GM11168 (cell line): ENCODE measurements around the gene SLC17A4.
"Not testable (repeated sequence)": the region's sequence is repeated elsewhere in the genome, so short reads cannot be mapped to it uniquely, and the experiment has no call there.

Source experiments
- in situ Hi-C: fragments of 300-500 bp; cut with MboI; formaldehyde crosslinking; loops from one replicate; pipeline ENCODE4 v1.12.0; 2022; ENCODE audit warnings: low sequenced_read_pairs; ENCODE audit not compliant: unreplicated experiment

Gene SLC17A4

DNA sequence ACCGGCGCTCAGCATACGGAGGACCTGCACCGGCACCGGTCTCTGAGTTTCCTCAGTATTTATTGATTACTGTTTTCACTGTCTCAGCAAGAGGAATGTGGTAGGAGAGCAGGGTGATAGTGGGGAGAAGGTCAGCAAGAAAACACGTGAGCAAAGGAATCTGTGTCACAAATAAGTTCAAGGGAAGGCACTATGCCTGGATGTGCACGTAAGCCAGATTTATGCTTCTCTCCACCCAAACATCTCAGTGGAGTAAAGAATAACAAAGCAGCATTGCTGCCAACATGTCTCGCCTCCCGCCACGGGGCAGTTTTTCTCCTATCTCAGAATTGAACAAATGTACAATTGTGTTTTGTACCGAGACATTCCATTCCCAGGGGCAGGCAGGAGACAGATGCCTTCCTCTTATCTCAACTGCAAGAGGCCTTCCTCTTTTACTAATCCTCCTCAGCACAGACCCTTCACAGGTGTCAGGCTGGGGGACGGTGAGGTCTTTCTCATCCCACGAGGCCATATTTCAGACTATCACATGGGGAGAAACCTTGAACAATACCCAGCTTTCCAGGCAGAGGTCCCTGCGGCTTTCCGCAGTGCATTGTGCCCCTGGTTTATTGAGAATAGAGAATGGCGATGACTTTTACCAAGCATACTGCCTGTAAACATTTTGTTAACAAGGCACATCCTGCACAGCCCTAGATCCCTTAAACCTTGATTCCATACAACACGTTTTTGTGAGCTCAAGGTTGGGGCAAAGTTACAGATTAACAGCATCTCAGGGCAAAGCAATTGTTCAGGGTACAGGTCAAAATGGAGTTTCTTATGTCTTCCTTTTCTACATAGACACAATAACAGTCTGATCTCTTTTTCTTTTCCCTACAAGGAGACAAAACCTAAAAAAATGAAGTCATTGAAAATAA lies 5.7 kb upstream of the SLC17A4 start:
- in situ Hi-C loops = not testable (repeated sequence)

DNA sequence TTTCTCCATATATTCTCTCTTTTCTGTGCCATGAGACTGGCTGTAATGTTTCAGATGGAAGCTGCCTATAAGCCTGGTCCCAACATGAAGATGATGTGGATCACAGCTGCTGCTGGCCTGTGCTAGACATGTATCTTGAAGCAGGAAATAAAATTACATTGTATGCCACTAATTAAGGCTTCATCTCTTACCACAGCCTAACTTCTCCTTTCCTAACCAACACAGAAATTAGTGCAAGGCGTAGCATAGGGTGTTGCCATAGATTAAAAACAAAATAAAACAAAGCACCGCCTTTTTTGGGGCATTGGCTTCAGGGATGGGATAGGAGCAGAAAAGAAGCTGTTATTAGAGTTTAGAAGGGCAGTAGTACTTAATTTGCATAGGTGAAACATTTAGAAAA lies 4.7 kb upstream of the SLC17A4 start:
- in situ Hi-C loops = no loop called here

DNA sequence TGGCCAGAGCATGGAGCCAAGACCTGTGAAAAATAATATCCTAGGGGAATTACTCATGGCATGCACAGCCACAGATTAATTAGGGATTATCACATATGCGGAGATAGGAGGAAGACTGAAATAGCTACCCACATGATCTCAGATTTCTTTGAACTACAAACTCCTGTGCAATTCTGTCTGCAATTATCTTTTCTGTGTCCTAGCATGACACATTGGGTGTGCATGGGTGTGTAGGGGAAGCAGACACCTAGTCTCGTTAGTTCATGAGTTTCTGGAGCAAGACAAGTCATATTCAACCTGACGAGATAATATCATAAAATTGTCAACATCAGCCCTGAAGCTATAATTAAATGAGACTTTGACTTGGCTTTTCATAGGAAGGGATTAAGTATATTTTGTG lies 3.6 kb upstream of the SLC17A4 start:
- in situ Hi-C loops = no loop called here

DNA sequence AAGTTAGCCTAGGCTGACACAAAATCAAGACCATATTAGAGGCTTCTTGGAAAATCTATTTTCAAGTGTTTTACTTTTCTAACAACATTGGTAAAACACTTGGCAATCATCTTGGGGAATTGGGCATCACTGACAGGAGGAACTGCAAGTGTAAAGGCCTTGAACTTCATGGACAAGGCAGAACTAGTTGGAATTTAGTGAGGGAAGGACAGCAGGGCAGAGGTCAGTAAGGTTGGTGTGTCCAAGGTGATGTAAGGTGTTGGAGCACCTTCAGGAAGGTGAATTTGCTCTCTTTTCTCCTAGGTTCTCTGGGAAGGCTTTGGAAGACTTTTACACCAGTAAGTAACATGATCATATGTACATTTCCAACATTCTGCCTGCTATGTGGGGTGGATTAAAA lies 1.5 kb upstream of the SLC17A4 start:
- in situ Hi-C loops = no loop called here

DNA sequence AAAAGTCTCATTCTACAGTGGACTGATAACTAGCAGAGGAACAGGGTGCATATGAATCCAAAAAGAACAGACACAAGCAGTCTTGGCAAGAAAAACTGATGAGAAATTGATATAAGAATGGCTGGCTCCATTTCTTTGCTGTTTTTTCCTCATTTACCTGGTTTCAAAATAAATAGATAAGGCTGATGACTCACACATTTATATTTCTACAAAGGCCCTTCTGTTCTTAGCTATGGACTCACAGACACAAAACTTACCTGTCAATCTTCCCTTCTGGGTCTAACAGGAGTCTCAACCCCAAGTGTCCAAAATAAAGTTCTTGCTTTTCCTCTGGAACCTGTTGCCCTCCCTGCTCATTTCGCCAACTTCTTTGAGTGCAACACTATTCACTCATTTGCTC lies 941 bp downstream of the SLC17A4 start:
- in situ Hi-C loops = no loop called here

DNA sequence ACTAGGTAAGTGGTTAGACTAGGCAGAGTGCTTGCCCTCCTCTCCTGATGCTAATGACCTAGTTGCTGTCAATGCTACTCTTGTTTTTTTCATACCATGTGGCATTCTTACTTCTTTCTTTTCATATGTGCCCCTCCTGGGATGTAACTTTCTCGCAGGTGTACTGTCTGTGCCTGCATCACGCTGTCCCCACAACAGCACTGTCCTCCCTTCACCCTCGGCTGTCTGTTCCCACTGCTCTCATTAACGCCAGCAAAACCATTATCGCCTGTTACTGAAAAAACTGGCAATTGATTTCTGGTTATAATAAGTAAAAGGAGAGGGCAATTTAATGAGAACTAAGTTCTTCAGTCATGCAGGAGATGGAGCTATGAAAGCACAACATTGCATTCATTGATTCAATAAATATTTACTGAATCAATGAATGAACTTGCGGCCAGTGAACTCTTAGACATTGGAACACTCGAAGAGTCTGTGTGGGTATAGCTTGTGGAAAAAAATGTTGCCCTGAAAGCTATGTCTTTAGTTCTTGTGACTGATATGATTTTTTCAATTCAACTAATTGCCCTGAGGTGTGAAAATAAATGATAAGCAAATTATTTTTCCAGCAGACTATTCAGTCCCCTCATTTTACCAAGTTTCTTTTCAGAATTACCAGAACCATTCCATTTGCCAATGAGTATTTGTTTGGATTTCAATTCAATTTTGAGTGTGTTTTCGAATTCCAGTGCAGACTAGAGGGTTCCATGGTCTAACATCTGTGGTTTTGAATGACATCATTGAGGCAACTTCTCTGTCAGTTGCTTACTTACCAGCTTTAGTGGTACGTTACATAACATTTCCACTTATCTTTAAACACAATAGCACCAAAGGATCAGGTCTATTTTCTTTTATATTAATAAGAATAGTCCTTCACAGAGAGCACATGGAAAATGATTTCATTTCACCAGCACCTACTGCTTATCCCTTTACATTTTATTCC lies 2.1 kb downstream of the SLC17A4 start:
- in situ Hi-C loops = no loop called here

DNA sequence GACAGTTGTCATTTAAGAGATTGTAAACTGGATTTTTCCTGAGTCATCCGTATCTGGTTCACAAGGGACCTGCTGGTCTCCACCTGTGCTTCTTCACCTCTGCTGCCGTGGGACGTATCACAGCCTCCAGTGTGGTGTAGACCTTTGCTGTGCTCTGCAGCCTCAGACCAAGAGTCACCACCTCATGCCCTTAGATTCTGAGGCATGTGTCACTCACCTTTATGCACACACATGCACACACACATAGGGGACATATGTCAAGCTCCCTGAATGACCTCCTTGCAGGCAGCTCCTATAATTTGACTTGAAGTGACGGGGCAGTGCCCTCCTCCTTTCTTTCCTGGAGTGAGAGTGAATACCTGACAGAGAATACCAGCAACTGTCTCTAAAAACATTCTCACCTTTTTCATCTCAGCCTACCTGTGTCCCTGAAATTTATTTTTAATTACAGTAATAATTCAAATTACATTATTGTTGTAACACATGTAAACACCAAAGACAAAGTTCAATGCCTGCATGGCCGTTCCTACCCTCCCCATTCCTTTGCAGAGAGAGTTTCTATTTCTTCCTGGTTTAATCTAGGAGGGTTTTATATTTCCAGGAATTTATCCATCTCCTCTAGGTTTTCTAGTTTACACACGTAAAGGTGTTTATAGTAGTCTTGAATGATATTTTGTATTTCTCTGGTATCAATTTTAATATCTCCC lies 3.5 kb downstream of the SLC17A4 start:
- in situ Hi-C loops = no loop called here

DNA sequence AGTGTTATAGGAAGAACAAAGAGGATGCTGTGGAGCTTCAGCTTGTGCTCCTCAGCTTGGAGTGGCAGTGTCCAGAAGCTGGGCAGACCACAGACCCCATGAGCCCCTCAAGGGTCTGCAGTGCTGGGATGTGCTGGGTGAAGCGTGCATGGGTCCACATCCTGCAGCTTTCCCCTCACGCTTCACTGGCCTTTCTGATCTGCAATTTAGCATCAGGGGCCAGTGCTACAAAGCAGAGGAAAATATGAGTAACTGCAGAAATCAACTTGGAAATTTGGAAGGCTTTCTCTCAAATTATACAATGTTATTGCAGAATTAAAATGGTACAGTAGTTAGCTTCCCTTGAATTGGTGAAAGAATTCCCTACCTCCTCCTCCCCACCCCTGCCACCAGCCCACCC lies 10.1 kb downstream of the SLC17A4 start:
- in situ Hi-C loops = no loop called here

DNA sequence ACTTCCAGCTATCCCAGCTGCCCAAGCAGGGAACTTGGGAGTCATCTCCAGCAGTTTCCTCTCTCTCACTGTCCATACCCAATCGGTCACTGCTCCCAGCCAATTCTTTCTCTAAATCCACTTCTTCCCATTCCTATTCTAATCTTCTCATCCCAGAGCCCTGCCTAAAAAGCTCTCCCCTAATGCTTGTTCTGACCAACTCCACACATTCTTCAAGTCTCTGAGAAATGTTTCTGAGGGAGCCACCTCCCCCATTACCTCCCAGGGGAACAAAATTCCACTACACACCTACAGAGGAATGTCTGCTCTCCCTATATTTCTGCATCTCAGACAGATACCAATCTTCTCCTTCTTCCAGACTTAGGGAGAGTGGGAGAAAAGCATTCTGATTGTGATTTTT lies 14.0 kb downstream of the SLC17A4 start:
- in situ Hi-C loops = no loop called here

DNA sequence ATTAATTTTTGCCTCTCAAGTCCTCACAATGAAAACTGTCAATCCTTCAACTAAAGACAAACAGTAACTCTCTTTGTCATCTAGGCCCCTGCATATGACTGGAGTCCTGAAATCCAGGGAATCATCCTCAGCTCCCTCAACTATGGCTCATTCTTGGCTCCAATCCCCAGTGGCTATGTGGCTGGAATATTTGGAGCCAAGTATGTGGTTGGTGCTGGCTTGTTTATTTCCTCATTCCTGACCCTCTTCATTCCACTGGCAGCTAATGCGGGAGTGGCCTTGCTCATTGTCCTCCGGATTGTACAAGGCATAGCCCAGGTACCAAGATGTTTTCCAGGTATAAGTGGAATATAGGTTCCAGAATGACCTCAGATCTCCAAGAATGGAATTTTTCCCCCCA lies 15.4 kb downstream of the SLC17A4 start:
- in situ Hi-C loops = no loop called here

DNA sequence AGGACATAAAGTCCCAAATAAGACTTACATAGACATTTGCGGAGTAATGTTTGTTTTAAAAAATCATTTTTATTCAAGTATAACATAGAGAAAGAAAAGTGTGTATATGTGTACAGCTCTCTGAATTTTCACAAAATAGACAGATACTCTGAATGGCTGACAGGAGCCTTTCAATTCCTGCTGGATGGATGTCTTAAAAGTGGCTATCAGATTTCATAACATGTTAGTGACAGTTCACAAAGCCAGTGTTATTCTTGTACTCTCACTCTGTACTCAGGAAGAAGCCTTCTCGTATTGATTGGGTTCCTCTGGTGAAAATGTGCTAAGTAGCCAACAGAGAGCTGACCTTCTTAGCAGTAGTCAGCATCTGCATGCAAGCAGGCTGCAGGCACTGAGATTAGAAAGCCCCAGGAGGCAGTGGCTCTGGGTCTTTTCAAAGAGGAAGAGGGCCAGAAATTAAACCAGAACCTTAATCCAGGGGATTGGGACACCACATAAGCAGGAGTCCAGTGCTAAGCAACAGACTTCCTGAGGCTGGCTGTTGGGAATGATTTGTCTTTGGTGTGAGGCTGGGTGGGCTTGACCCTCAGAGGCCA lies 19.7 kb downstream of the SLC17A4 start:
- in situ Hi-C loops = no loop called here

DNA sequence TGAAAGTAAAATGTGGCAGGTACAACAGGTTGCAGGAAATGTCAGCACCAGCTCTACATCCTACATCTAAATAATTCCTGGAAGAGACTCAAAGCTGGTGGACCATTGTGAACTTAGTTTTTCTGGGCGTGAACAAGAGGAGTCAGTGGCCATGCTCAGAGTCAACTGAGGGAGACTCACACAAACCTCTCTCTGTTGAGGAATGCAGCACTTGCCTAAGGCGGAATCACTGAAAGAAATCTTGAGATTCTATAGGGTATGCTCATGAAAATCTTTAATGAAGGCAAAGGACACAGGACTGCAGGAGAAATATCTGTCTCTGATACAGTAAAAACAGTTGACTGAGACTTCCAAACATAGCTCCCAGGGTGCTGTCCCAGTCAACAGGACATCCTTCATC lies 22.5 kb downstream of the SLC17A4 start:
- in situ Hi-C loops = no loop called here

DNA sequence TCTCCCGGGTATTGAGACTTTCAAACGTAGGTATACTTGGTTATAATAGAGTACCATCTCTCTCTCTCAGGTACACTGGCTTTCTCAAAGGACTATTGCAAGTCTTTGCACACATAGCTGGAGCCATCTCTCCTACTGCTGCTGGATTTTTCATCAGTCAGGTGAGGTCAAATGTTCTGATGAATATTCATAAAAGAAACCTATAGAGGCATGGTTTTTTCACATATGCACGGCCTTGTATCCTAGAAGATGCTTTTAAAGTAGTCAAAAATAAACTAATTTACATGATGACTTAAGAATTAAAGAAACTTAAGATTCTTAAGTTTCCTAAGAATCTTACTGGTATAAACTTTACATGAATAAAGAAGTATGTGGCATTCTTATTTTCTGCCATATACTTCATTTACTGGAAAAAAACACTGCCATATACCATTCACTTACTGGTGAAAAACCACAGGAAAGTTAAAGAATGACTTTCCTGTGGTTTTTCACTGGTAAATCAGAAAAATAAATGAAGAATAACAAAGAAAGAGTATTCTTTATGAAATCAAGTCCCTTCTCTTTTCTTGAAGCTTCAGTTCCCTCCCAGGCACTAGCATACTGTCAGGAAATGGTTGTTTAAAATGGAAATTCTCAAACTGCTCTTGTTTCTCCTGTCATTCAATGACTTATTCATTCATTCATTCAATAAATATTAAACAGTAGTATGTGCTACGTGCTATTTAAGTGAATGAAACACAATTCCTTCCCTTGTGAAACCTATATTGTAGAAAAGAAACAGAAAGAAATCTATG lies 23.5 kb downstream of the SLC17A4 start:
- in situ Hi-C loops = no loop called here

DNA sequence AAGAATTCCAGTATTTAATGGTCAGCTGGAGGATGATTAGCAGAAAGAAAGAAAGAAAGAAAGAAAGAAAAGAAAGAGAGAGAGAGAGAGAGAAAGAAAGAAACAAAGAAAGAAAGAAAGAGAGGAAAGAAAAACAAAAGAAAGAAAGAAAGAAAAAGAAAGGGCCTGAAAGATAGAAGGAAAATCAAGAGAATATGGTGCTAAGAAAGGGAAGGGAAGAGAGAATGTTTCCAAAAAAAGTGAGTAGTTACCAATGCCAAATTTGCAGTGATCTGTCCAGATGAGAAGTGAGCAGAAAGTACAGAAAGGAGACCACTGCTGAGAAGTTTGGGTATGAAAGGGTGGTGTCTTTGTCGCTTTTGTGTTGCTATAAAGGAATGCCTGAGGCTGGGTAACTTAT lies 26.6 kb downstream of the SLC17A4 start:
- in situ Hi-C loops = no loop called here

DNA sequence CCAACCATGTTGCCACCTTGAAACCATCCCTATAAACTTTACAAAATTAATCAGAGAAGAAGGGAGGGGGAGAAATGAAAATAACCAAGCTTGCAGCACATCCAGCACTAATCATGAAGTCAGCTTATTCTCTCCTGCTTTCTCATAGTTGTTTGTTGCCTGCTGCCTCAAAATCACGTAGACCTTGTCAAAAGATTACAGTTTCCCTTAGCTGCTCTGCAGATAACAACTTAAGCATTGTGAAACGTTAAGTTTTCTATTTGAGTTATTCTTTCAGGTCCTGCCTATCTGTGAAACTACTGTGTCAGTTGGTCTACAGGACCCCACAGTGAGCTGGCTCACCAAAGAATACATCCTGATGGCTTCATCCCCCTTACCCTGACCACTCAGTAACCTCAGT lies 32.9 kb downstream of the SLC17A4 start:
- in situ Hi-C loops = no loop called here

DNA sequence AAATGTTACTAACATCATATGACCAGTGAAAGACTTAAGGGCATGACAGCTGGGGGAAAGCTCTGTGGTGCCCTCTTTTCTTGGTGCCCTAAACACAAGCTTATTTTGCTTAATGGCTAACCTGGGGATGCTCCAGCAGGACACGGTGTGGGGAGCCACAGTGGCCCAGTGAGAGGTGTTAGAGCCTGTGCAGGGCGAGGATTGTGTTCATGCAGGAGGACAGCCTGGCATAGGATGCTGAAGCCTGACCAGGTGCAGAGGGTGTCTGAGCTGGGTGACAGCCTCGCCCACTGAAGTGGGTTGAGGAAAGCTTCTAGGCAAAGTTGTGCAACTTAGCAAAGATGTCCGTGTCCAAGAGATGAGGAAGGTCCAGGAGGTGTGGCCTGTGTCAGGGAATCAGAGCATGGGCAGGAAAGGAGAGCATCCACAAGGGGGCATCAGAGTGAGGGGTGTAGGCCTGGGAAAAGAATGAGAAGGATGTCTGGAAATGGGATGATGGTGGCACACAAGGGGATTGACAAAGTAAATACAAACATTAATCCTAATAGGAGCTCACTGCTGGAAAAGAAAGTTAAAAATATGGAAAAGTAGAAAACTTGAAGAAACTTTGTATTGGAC lies 33.9 kb downstream of the SLC17A4 start:
- in situ Hi-C loops = no loop called here

DNA sequence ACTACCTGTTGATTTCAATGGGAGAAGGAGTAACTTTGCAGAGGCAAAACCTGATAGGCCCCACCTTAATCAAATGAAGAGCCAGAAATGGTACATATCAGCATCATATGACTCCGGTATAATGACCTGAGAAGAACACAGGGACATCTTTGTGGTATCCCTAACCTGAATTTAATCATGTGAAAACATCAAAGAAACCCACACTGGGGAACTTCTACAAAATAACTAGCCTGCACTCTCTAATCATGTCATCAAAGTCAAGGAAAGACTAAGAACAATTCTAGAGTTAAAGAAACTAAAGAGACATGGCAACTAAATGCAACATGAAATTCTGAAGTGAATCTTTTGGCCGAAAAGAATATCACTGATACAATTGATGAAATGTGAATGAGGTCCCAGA lies 34.9 kb downstream of the SLC17A4 start:
- in situ Hi-C loops = no loop called here

DNA sequence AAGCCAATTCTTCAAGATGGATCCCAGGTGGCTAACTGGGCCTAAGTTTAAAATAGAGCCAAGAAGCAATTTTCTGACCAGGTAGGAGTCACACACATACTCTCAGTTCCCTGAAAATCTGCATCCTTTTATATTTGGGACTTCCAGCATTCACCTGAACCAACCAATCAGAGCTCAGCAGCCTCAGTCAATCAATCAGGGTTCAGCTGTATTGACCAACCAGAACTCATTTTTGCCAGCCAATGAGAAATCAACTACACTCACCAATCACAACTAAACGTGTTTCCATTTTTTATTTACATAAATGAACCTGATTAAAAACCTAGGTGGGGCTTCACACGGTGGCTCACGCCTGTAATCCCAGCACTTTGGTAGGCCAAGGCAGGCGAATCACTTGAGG lies 37.5 kb downstream of the SLC17A4 start:
- in situ Hi-C loops = no loop called here

DNA sequence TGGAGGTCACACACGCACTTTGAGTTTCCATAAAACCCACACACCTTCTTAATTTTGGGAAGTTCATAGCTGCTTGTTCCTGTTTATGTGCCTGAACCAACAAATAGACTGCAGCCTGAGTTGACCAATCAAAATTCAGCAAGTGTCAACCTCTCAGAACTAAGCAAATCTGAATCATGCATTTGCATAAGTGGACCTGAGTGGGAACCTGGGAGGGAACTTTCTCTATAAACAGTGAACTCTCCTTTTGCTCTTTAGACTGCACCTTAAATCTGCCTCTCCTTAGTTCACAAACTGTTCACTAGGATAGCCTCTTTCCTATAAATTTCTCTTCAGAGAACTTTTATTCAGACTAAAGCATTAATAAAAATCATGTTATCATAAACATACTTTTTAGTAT lies 39.4 kb downstream of the SLC17A4 start:
- in situ Hi-C loops = no loop called here
